ENCODE data around the gene KPRP.

DNA sequence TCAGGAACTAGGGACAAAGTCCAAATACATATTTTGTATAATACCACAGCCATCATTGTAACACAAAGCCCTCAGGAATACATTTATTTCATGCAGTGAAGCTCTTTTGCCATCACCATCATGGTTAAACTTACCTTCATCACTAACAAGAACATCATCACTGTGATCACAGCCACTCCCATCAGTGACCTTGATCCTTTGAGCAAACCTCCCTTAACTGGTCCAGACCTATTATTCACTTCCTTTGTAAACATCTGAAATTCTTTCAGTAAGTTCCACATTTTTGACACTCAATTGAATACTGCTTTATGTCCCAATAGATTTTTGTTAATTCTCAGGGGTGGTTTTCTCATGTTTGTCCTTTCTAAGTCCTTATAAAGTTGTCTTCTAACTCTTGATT lies 16.2 kb upstream of the KPRP start:
- TF ChIP-seq, protein P1, sequence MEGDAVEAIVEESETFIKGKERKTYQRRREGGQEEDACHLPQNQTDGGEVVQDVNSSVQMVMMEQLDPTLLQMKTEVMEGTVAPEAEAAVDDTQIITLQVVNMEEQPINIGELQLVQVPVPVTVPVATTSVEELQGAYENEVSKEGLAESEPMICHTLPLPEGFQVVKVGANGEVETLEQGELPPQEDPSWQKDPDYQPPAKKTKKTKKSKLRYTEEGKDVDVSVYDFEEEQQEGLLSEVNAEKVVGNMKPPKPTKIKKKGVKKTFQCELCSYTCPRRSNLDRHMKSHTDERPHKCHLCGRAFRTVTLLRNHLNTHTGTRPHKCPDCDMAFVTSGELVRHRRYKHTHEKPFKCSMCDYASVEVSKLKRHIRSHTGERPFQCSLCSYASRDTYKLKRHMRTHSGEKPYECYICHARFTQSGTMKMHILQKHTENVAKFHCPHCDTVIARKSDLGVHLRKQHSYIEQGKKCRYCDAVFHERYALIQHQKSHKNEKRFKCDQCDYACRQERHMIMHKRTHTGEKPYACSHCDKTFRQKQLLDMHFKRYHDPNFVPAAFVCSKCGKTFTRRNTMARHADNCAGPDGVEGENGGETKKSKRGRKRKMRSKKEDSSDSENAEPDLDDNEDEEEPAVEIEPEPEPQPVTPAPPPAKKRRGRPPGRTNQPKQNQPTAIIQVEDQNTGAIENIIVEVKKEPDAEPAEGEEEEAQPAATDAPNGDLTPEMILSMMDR (IDR thresholded peaks at IDR 0.05), result no peak
- no peak for TF ChIP-seq POLR2A (IDR thresholded peaks at IDR 0.05)

Measured in esophagus squamous epithelium (tissue), 4 donors.